Measurements from ENCODE around the gene ARVCF.

GRCh38 chr22:19983741-19984140, 32.9 kb downstream of the ARVCF start:
- no peak for TF ChIP-seq CTCF (IDR thresholded peaks at IDR 0.05)
- no peak for TF ChIP-seq POLR2A (IDR thresholded peaks at IDR 0.05)
